HG03342 (cell line): Measurements from ENCODE around the gene MEGF11.
A peak's percentile ranks its signal among the peaks of the same experiment; 100 is the strongest.

Experiments used
- ATAC-seq: cut with Tn5 transposase; IDR thresholded peaks from one replicate; pipeline ENCODE4 v1.9.1; 2021; ENCODE audit warnings: mild to moderate bottlenecking, moderate library complexity; ENCODE audit not compliant: unreplicated experiment

MEGF11 gene

GRCh38 chr15:65927545-65927944 is 326.0 kb downstream of the MEGF11 start:
- no peak for ATAC-seq

GRCh38 chr15:65926899-65927298 is 326.7 kb downstream of the MEGF11 start:
- peak; percentile 62 for ATAC-seq

GRCh38 chr15:65926459-65926858 is 327.1 kb downstream of the MEGF11 start:
- peak; percentile 2 for ATAC-seq

GRCh38 chr15:65925338-65925737 is 328.2 kb downstream of the MEGF11 start:
- ATAC-seq, result no peak

GRCh38 chr15:65924004-65924403 is 329.5 kb downstream of the MEGF11 start:
- no peak for ATAC-seq

GRCh38 chr15:65923264-65923663 is 330.3 kb downstream of the MEGF11 start:
- ATAC-seq, result no peak

GRCh38 chr15:65922621-65923020 is 330.9 kb downstream of the MEGF11 start:
- no peak for ATAC-seq

- ATAC-seq, result no peak
Measured at GRCh38 chr15:65921780-65922179, 331.8 kb downstream of the MEGF11 start.

- peak; percentile 33 for ATAC-seq
Measured at GRCh38 chr15:65920825-65921309, 332.7 kb downstream of the MEGF11 start.

GRCh38 chr15:65920121-65920520 is 333.4 kb downstream of the MEGF11 start:
- no peak for ATAC-seq

- no peak for ATAC-seq
Measured at GRCh38 chr15:65919353-65919752, 334.2 kb downstream of the MEGF11 start.

GRCh38 chr15:65918945-65919344 is 334.6 kb downstream of the MEGF11 start:
- no peak for ATAC-seq

GRCh38 chr15:65918357-65918920 is 335.1 kb downstream of the MEGF11 start:
- no peak for ATAC-seq

- ATAC-seq, result no peak
Measured at GRCh38 chr15:65917936-65918335, 335.6 kb downstream of the MEGF11 start.

GRCh38 chr15:65917407-65917756 is 336.2 kb downstream of the MEGF11 start:
- ATAC-seq, result no peak

GRCh38 chr15:65916664-65917406 is 336.7 kb downstream of the MEGF11 start:
- ATAC-seq, result peak; percentile 45

GRCh38 chr15:65916041-65916663 is 337.4 kb downstream of the MEGF11 start:
- no peak for ATAC-seq

GRCh38 chr15:65914981-65915925 is 338.3 kb downstream of the MEGF11 start:
- ATAC-seq, result no peak

- no peak for ATAC-seq
Measured at GRCh38 chr15:65914386-65914785, 339.2 kb downstream of the MEGF11 start.

GRCh38 chr15:65913631-65914199 is 339.8 kb downstream of the MEGF11 start:
- no peak for ATAC-seq

GRCh38 chr15:65912235-65912634 is 341.3 kb downstream of the MEGF11 start:
- ATAC-seq, result no peak
